ENCODE measurements around the gene SLC35B4.

SLC35B4 gene

GRCh38 chr7:134316539-134317344 is at the start of gene SLC35B4:
TSS of gene SLC35B4 (minus strand) at chr7:134316930. CDS start at chr7:134316751, 179 bp downstream.
- DNase-seq (ENCODE audit: low spot score): peak; percentile 94

GRCh38 chr7:134366481-134366880 is 49.8 kb upstream of the SLC35B4 start:
- DNase-seq (ENCODE audit: low spot score): no peak

GRCh38 chr7:134365341-134366054 is 48.8 kb upstream of the SLC35B4 start:
- no peak for DNase-seq (ENCODE audit: low spot score)

GRCh38 chr7:134364619-134365037 is 47.9 kb upstream of the SLC35B4 start:
- no peak for DNase-seq (ENCODE audit: low spot score)

GRCh38 chr7:134362587-134363483 is 46.1 kb upstream of the SLC35B4 start:
- DNase-seq (ENCODE audit: low spot score): no peak

- no peak for DNase-seq (ENCODE audit: low spot score)
Observed at GRCh38 chr7:134359787-134360432, 43.2 kb upstream of the SLC35B4 start.

GRCh38 chr7:134357486-134357885 is 40.8 kb upstream of the SLC35B4 start:
- no peak for DNase-seq (ENCODE audit: low spot score)

- DNase-seq (ENCODE audit: low spot score): no peak
Observed at GRCh38 chr7:134356421-134356936, 39.7 kb upstream of the SLC35B4 start.

GRCh38 chr7:134355927-134356326 is 39.2 kb upstream of the SLC35B4 start:
- DNase-seq (ENCODE audit: low spot score): no peak

GRCh38 chr7:134355004-134355525 is 38.3 kb upstream of the SLC35B4 start:
- DNase-seq (ENCODE audit: low spot score): no peak

- DNase-seq (ENCODE audit: low spot score): no peak
Observed at GRCh38 chr7:134353411-134353810, 36.7 kb upstream of the SLC35B4 start.

- no peak for DNase-seq (ENCODE audit: low spot score)
Observed at GRCh38 chr7:134351424-134351823, 34.7 kb upstream of the SLC35B4 start.

GRCh38 chr7:134350709-134351108 is 34.0 kb upstream of the SLC35B4 start:
- DNase-seq (ENCODE audit: low spot score): no peak

GRCh38 chr7:134347567-134347966 is 30.8 kb upstream of the SLC35B4 start:
- no peak for DNase-seq (ENCODE audit: low spot score)

GRCh38 chr7:134343796-134344195 is 27.1 kb upstream of the SLC35B4 start:
- DNase-seq (ENCODE audit: low spot score): no peak

- DNase-seq (ENCODE audit: low spot score): no peak
Observed at GRCh38 chr7:134343136-134343535, 26.4 kb upstream of the SLC35B4 start.

GRCh38 chr7:134339475-134339874 is 22.7 kb upstream of the SLC35B4 start:
- DNase-seq (ENCODE audit: low spot score): no peak

GRCh38 chr7:134337980-134338379 is 21.2 kb upstream of the SLC35B4 start:
- DNase-seq (ENCODE audit: low spot score): no peak

- DNase-seq (ENCODE audit: low spot score): no peak
Observed at GRCh38 chr7:134334408-134334807, 17.7 kb upstream of the SLC35B4 start.

GRCh38 chr7:134333943-134334342 is 17.2 kb upstream of the SLC35B4 start:
- no peak for DNase-seq (ENCODE audit: low spot score)

- DNase-seq (ENCODE audit: low spot score): no peak
Observed at GRCh38 chr7:134332892-134333291, 16.2 kb upstream of the SLC35B4 start.
